ENCODE results near the gene FEZF1. TPM values are rescaled to one million over a fixed set of nuclear protein-coding genes. Genes with fewer than 3 reads are reported as not detected.
A peak's percentile ranks its signal among the peaks of the same experiment; 100 is the strongest.

Gene FEZF1
- total and polyA plus RNA-seq, 2 experiments from 2014 or later, result 0.13 TPM; not detected in 1

DNA sequence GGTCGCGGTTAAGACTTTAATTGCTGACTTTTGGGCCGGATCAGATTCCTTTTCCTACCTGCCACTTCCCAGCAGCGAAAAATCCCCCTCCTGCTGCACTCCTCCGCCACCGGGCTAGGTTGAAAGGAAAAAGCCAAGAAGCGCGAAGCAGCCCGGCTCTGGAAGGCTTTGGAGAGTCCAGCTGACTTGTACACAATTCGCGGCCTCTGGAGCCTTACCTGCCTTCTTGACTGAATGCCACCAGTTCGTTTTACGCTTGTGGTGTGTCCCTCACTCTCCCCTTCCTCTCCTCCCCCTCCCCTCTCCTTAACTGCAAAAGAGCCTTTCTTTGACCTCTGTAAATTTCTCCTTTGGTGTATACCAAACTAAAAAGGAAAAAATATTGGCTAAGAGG, 2.7 kb upstream of the FEZF1 start:
- DNase-seq (ENCODE audit: low spot score), result no peak
- H3K4me1 ChIP-seq (ENCODE audit: insufficient read depth), result peaks cover 29% of the 10 kb centered on the region
- TF ChIP-seq EZH2 (IDR thresholded peaks at IDR 0.05; ENCODE audit: borderline replicate concordance) (no peak), EZH2phosphoT487 (IDR thresholded peaks at IDR 0.05; ENCODE audit: low read depth, severe bottlenecking, unreplicated experiment) (peak; percentile 66)
- H3K27me3 ChIP-seq, result peaks cover 100% of the 10 kb centered on the region
- H3K27ac ChIP-seq, result no peak overlapping the region
- H4K20me1 ChIP-seq (ENCODE audit: insufficient read depth, poor library complexity, severe bottlenecking), result no peaks in the 10 kb centered on the region
- no peaks in the 10 kb centered on the region for H3K79me2 ChIP-seq
- no peaks in the 10 kb centered on the region for H3K36me3 ChIP-seq (replicated peaks; ENCODE audit: insufficient read depth, low read depth)
- no peaks in the 10 kb centered on the region for H3K9me2 ChIP-seq (replicated peaks; ENCODE audit: insufficient read depth)
- no peak overlapping the region for H3K4me2 ChIP-seq
- no peak overlapping the region for H3K4me3 ChIP-seq
- 4% methylated on average over 13 of the region's 13 CpGs for WGBS (ENCODE audit: low lambda C conversion rate, missing lambda C conversion rate)
- H3K9me3 ChIP-seq (ENCODE audit: low read depth), result no peaks in the 10 kb centered on the region
- H2AFZ ChIP-seq, result no peak overlapping the region

DNA sequence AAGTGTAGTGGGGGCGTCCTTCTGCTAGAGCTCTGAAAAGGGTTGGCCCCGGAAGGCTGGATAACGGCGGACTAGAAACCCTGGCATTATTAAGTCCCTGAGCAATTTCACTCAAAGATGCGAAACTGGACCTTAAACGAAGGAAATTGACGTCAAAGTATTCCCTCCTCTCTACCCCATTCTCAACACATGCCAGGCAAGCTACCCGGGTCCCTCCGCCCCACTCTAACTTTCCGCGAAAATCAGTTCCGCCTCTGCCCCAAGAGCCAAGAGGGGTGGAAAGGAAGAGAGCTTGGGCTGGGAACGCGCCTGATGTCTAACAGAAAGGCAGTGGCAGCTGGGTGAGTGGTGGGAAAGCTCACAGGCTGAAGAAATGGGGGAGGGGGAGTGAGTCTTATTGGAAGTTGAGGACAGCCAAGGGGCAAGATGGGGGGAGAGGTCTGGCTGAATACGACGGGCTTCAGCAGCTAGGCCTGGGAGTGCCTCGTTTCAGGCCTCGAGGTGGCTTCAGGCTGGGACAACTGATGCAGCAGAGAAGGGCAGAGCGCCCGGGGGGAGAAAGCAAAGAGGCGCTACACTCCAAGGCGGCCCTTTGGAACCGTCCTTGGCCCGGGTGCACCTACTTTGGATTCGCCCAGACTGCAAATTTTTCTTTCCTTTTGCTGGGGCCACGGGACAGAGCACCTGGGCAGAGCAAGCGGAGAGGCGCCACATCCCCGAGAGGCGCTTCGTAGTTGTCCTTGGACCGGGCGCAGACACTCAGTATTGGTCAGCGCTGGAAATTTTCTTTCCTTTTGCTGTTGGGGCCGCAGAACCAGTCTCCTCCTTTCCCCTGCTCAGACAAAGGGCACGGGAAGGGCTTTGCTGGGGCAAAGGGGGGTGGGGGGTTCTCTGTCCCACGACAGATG, 2.0 kb upstream of the FEZF1 start:
- H2AFZ ChIP-seq, result no peak overlapping the region
- H3K36me3 ChIP-seq (replicated peaks; ENCODE audit: insufficient read depth, low read depth), result no peaks in the 10 kb centered on the region
- no peaks in the 10 kb centered on the region for H3K79me2 ChIP-seq
- no peak overlapping the region for H3K27ac ChIP-seq
- TF ChIP-seq EZH2 (IDR thresholded peaks at IDR 0.05; ENCODE audit: borderline replicate concordance), result peak; percentile 66
- peak; percentile 47 for TF ChIP-seq EZH2phosphoT487 (IDR thresholded peaks at IDR 0.05; ENCODE audit: low read depth, severe bottlenecking, unreplicated experiment)
- TF ChIP-seq, protein P1, sequence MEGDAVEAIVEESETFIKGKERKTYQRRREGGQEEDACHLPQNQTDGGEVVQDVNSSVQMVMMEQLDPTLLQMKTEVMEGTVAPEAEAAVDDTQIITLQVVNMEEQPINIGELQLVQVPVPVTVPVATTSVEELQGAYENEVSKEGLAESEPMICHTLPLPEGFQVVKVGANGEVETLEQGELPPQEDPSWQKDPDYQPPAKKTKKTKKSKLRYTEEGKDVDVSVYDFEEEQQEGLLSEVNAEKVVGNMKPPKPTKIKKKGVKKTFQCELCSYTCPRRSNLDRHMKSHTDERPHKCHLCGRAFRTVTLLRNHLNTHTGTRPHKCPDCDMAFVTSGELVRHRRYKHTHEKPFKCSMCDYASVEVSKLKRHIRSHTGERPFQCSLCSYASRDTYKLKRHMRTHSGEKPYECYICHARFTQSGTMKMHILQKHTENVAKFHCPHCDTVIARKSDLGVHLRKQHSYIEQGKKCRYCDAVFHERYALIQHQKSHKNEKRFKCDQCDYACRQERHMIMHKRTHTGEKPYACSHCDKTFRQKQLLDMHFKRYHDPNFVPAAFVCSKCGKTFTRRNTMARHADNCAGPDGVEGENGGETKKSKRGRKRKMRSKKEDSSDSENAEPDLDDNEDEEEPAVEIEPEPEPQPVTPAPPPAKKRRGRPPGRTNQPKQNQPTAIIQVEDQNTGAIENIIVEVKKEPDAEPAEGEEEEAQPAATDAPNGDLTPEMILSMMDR (IDR thresholded peaks at IDR 0.05; ENCODE audit: poor library complexity), result no peak
- no peaks in the 10 kb centered on the region for H3K9me2 ChIP-seq (replicated peaks; ENCODE audit: insufficient read depth)
- H3K9me3 ChIP-seq (ENCODE audit: low read depth), result no peaks in the 10 kb centered on the region
- H3K4me1 ChIP-seq (ENCODE audit: insufficient read depth), result peaks cover 29% of the 10 kb centered on the region
- no peak overlapping the region for H3K4me3 ChIP-seq
- H3K27me3 ChIP-seq, result peaks cover 100% of the 10 kb centered on the region
- no peak for DNase-seq (ENCODE audit: low spot score)
- WGBS (ENCODE audit: low lambda C conversion rate, missing lambda C conversion rate), result 5% methylated on average over 37 of the region's 37 CpGs
- H4K20me1 ChIP-seq (ENCODE audit: insufficient read depth, poor library complexity, severe bottlenecking), result no peaks in the 10 kb centered on the region
- H3K4me2 ChIP-seq, result peak overlapping the region; percentile 79

DNA sequence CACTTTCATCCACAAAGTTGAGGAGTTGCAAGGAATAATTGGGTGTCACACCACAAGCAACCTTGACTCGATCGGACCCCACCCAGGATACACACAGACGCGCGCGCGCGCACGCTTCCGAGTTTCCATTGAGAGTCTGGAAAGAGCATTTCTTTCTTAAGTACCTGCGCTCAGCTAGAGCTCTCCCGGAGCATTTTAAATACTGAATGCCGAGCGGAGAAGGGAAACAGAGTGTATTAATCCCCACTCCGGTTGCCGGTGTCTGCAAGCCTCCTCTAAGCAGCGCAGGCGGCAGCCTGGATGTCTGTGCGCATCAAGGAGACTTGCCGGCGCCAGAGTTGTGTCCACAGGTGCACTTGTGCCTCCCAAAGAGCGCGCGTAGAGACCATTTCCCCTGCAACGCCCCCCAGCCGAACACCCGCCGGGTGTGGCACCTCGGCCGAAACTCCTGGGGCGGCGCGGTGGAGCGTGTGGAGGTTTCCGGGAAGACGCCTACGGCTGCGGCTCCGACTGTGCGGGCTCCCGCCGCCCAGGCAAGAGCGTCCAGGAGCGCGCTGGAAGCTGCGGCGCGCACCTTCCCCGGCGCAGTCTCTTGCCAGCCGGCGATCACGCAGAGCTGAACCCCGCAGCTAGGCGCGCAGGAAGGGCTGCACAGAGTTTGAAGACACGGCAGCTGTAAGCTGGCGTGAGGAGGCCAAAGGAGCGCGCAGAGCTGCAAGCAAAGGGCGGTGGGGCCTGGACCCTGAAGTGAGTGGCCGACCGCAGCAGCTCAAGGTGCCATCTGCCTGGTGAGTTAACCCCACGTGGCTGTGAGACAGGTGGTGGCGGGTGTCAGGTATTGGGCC, 1.1 kb upstream of the FEZF1 start:
- WGBS (ENCODE audit: low lambda C conversion rate, missing lambda C conversion rate), result 2% methylated on average over 64 of the region's 65 CpGs
- peaks cover 28% of the 10 kb centered on the region for H3K4me1 ChIP-seq (ENCODE audit: insufficient read depth)
- no peaks in the 10 kb centered on the region for H3K9me3 ChIP-seq (ENCODE audit: low read depth)
- H3K9me2 ChIP-seq (replicated peaks; ENCODE audit: insufficient read depth), result no peaks in the 10 kb centered on the region
- no peaks in the 10 kb centered on the region for H4K20me1 ChIP-seq (ENCODE audit: insufficient read depth, poor library complexity, severe bottlenecking)
- peak; percentile 27 for DNase-seq (ENCODE audit: low spot score)
- no peaks in the 10 kb centered on the region for H3K36me3 ChIP-seq (replicated peaks; ENCODE audit: insufficient read depth, low read depth)
- H3K79me2 ChIP-seq, result no peaks in the 10 kb centered on the region
- peaks cover 100% of the 10 kb centered on the region for H3K27me3 ChIP-seq
- H3K4me3 ChIP-seq, result no peak overlapping the region
- H3K27ac ChIP-seq, result no peak overlapping the region
- TF ChIP-seq EZH2 (IDR thresholded peaks at IDR 0.05; ENCODE audit: borderline replicate concordance), result peak; percentile 93
- TF ChIP-seq EZH2phosphoT487 (IDR thresholded peaks at IDR 0.05; ENCODE audit: low read depth, severe bottlenecking, unreplicated experiment), result no peak
- H2AFZ ChIP-seq, result no peak overlapping the region
- peak overlapping the region; percentile 79 for H3K4me2 ChIP-seq

DNA sequence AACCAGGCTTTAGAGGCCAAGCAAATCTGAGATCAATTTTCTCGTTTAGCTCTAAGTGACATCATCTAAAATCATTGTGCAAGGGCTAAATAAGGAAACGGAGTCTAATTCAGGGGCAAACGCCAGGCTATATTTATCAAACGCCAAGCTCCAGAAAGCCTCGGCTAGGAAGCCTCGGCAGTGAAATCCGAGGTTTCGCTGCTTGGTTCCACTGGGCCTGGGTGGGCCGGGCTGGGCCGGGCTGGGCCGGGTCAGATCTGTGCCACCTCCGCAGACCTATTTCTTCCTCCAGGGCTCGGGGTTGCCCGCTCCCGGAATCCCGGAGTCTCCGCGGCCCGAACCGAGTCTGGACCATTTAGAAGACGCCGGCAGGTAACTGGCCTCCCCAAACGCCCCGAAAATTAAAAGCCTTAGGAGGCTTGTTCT, 459 bp upstream of the FEZF1 start:
- H3K4me2 ChIP-seq, result peak overlapping the region; percentile 79
- TF ChIP-seq, protein P1 (IDR thresholded peaks at IDR 0.05; ENCODE audit: poor library complexity), result no peak
- TF ChIP-seq EZH2 (IDR thresholded peaks at IDR 0.05; ENCODE audit: borderline replicate concordance), result peak; percentile 35
- no peak overlapping the region for H2AFZ ChIP-seq
- no peak overlapping the region for H3K27ac ChIP-seq
- H3K27me3 ChIP-seq, result peaks cover 100% of the 10 kb centered on the region
- H3K36me3 ChIP-seq (replicated peaks; ENCODE audit: insufficient read depth, low read depth), result no peaks in the 10 kb centered on the region
- H3K79me2 ChIP-seq, result no peaks in the 10 kb centered on the region
- H4K20me1 ChIP-seq (ENCODE audit: insufficient read depth, poor library complexity, severe bottlenecking), result no peaks in the 10 kb centered on the region
- H3K9me2 ChIP-seq (replicated peaks; ENCODE audit: insufficient read depth), result no peaks in the 10 kb centered on the region
- peaks cover 25% of the 10 kb centered on the region for H3K4me1 ChIP-seq (ENCODE audit: insufficient read depth)
- no peaks in the 10 kb centered on the region for H3K9me3 ChIP-seq (ENCODE audit: low read depth)
- DNase-seq (ENCODE audit: low spot score), result no peak
- 1% methylated on average over 23 of the region's 24 CpGs for WGBS (ENCODE audit: low lambda C conversion rate, missing lambda C conversion rate)
- no peak overlapping the region for H3K4me3 ChIP-seq

All from hepatocyte (in vitro differentiated cells).